K562 (cell line): ENCODE data around the gene AGO4. TPM values are rescaled to one million over a fixed set of nuclear protein-coding genes. Genes with fewer than 3 reads are reported as not detected.
A peak's percentile ranks its signal among the peaks of the same experiment; 100 is the strongest.

Experiments used
- ARID1B ChIP-seq: fragments of 450-650 bp; IDR thresholded peaks from 2 replicates; pipeline ENCODE4 v1.6.1; 2016; ENCODE audit warnings: antibody characterized with exemption, mild to moderate bottlenecking, inconsistent platforms
- ATF7 ChIP-seq: fragments of 450-650 bp; IDR thresholded peaks from 2 replicates; pipeline ENCODE4 v1.7.1; 2014; ENCODE audit warnings: mild to moderate bottlenecking, moderate library complexity
- CREB1 ChIP-seq, 2 experiments: sonication (generic) in 1 of 2; formaldehyde crosslinking in 1 of 2; IDR thresholded peaks; 2 replicates each; pipeline versions ENCODE4 v1.6.1 to v1.8.0; 2012 to 2022; ENCODE audit warnings: inconsistent platforms in 1 of 2, mild to moderate bottlenecking in 1 of 2, missing genetic modification reagents in 1 of 2, moderate library complexity in 1 of 2
- E2F1 ChIP-seq: sonication (generic); formaldehyde crosslinking; IDR thresholded peaks from 2 replicates; pipeline ENCODE4 v1.8.1; 2023; ENCODE audit warnings: mild to moderate bottlenecking, missing genetic modification reagents, moderate library complexity
- EP400 ChIP-seq: fragments of 450-650 bp; IDR thresholded peaks from 2 replicates; pipeline ENCODE4 v1.6.1; 2017; ENCODE audit warnings: antibody characterized with exemption, mild to moderate bottlenecking, moderate library complexity
- FOXK2 ChIP-seq, 2 experiments: fragments of 450-650 bp; IDR thresholded peaks in 1 of 2; conservative IDR thresholded peaks in 1 of 2; 2 replicates each; pipeline ENCODE4 v1.6.1; 2016; ENCODE audit warnings: low read depth in 2 of 2, mild to moderate bottlenecking in 1 of 2
- HIVEP1 ChIP-seq: fragments of 250-450 bp; sonication (Bioruptor Pico); IDR thresholded peaks from 2 replicates; pipeline ENCODE4 v1.4.0; 2020; ENCODE audit warnings: mild to moderate bottlenecking
- MAFG ChIP-seq: fragments of 450-650 bp; conservative IDR thresholded peaks from 2 replicates; pipeline ENCODE4 v1.6.1; 2016; ENCODE audit warnings: missing genetic modification characterization, missing compliant biosample characterization
- MAZ ChIP-seq, 2 experiments: fragments of 450-650 bp in 1 of 2; sonication (generic) in 1 of 2; formaldehyde crosslinking; IDR thresholded peaks in 1 of 2; conservative IDR thresholded peaks in 1 of 2; 2 replicates each; pipeline versions ENCODE4 v1.4.0 to v1.5.0; 2020; ENCODE audit warnings: mild to moderate bottlenecking in 1 of 2, missing genetic modification reagents in 1 of 2
- MYNN ChIP-seq, 2 experiments: sonication (generic); formaldehyde crosslinking in 1 of 2; IDR thresholded peaks; 2 replicates each; pipeline versions ENCODE4 v1.5.0 to v1.6.1; 2016 to 2020; ENCODE audit warnings: antibody characterized with exemption in 1 of 2, missing genetic modification reagents in 1 of 2
- PHF8 ChIP-seq: fragments of 200-600 bp; sonication (generic); IDR thresholded peaks from 2 replicates; pipeline ENCODE4 v1.6.1; 2012; ENCODE audit warnings: mixed run types, mild to moderate bottlenecking, inconsistent platforms, low read length, moderate library complexity, borderline replicate concordance
- PYGO2 ChIP-seq: fragments of 450-650 bp; IDR thresholded peaks from 2 replicates; pipeline ENCODE4 v1.6.1; 2016; ENCODE audit warnings: mild to moderate bottlenecking, missing genetic modification characterization, moderate library complexity, missing compliant biosample characterization
- RCOR1 ChIP-seq, 2 experiments: IDR thresholded peaks; 2 replicates each; pipeline ENCODE4 v1.6.1; 2012; ENCODE audit warnings: low read depth in 2 of 2, low read length in 2 of 2, borderline replicate concordance in 1 of 2, improper control_type of control experiment in 1 of 2
- SMARCA4 ChIP-seq: fragments of 450-650 bp; IDR thresholded peaks from 2 replicates; pipeline ENCODE4 v1.6.1; 2016
- TBL1XR1 ChIP-seq, 2 experiments: IDR thresholded peaks; 2 replicates each; pipeline ENCODE4 v1.6.1; 2012; ENCODE audit warnings: improper control_type of control experiment in 2 of 2, low read length in 2 of 2, mild to moderate bottlenecking in 1 of 2
- TFAM ChIP-seq: fragments of 250-450 bp; sonication (Bioruptor Pico); conservative IDR thresholded peaks from 2 replicates; pipeline ENCODE4 v1.5.0; 2021; ENCODE audit warnings: mild to moderate bottlenecking, moderate library complexity
- ZNF407 ChIP-seq: fragments of 450-650 bp; IDR thresholded peaks from 2 replicates; pipeline ENCODE4 v1.6.1; 2016; ENCODE audit warnings: low read depth
- ZNF644 ChIP-seq: fragments of 200-800 bp; sonication (Bioruptor generic); IDR thresholded peaks from 2 replicates; pipeline ENCODE4 v1.6.1; 2016; ENCODE audit warnings: low read depth, missing genetic modification characterization, missing compliant biosample characterization
- polyA plus RNA-seq, 8 experiments: library from polyadenylated mRNA; depleted of rRNA in 4 of 8; stranded (reverse) in 5 of 8; unstranded in 3 of 8; fragments of >200 nt; fragmentation: Nextera tagmentation in 2 of 8; fragmentation: Illumina TruSeq in 1 of 8; extraction: Ambion mirVana in 2 of 8; extraction: Trizol in 1 of 8; gene quantifications; 2 replicates each; pipeline versions ENCODE4 v1.2.1 to v1.2.3, GENCODE V29; 2011 to 2014; ENCODE audit warnings: inconsistent platforms in 1 of 8, missing spikeins in 1 of 8
- total RNA-seq, 7 experiments: library from RNA; depleted of rRNA in 6 of 7; stranded (reverse); fragments of >200 nt in 6 of 7; fragmentation: Illumina TruSeq in 2 of 7; extraction: Trizol in 2 of 7; gene quantifications; 2 replicates each; pipeline versions ENCODE4 v1.2.1 to v1.2.3, GENCODE V29; 2011 to 2021; ENCODE audit warnings: low replicate concordance in 1 of 7

Gene AGO4
- total and polyA plus RNA-seq, 9 of the 15 experiments (the other 6 are each of a cell fraction or from before 2014, with no cell fraction given): 1.3 to 10.5 (median 6.5) TPM

GRCh38 chr1:35886577-35887431 is 79.0 kb downstream of the AGO4 start (continued):
- TF ChIP-seq MYNN (IDR thresholded peaks at IDR 0.05): 0 out of 2 replicates have a peak, but pooled peaks have one; percentile 39
- no peak for TF ChIP-seq MYNN (CRISPR knock-in tag; IDR thresholded peaks at IDR 0.05)
- 0 out of 4 replicates have a peak, but pooled peaks of 1 of the 2 experiments have one; percentile 6 for TF ChIP-seq FOXK2 (conservative IDR thresholded peaks at IDR 0.05 in 1 of 2, IDR thresholded peaks at IDR 0.05 in 1 of 2; ENCODE audit: low read depth in 2 of 2)
- TF ChIP-seq HIVEP1 (CRISPR knock-in tag): no peak
- TF ChIP-seq TBL1XR1 (IDR thresholded peaks at IDR 0.05; ENCODE audit: low read length in 2 of 2): peak; percentile 67 to 87
- no peak for TF ChIP-seq CREB1 (IDR thresholded peaks at IDR 0.05)
- no peak for TF ChIP-seq CREB1 (CRISPR knock-in tag; IDR thresholded peaks at IDR 0.05)
- TF ChIP-seq ZNF407: no peak
- TF ChIP-seq SMARCA4: peak; percentile 49
- no peak for TF ChIP-seq E2F1 (CRISPR knock-in tag)
- no peak for TF ChIP-seq MAFG (tag)
- TF ChIP-seq PYGO2 (tag): no peak
- TF ChIP-seq EP400: no peak
- 0 out of 2 replicates have a peak, but pooled peaks have one; percentile 31 for TF ChIP-seq ATF7
- no peak for TF ChIP-seq ZNF644 (tag)
- no peak for TF ChIP-seq TFAM (CRISPR knock-in tag)
- peak; percentile 53 for TF ChIP-seq ARID1B
- TF ChIP-seq RCOR1 (IDR thresholded peaks at IDR 0.05; ENCODE audit: borderline replicate concordance in 1 of 2, low read depth in 2 of 2, low read length in 2 of 2): peak in 1 of 2 experiments; percentile 77; a peak in 2 of 4 replicates
- TF ChIP-seq MAZ (CRISPR knock-in tag; conservative IDR thresholded peaks at IDR 0.05 in 1 of 2, IDR thresholded peaks at IDR 0.05 in 1 of 2): peak in 1 of 2 experiments; percentile 88; a peak in 2 of 4 replicates
- TF ChIP-seq PHF8: no peak
